Brain microvascular endothelial cell (primary cell): ENCODE results near the gene UPF3B.
A peak's percentile ranks its signal among the peaks of the same experiment; 100 is the strongest.

ENCODE experiments used
- DNase-seq: peaks from one replicate; pipeline ENCODE4 v3.0.0-alpha.2; 2020
- H3K27ac ChIP-seq: fragments of 250-450 bp; sonication (Bioruptor Pico); 2 replicates; pipeline ENCODE4 v1.5.1; 2020; ENCODE audit warnings: mild to moderate bottlenecking, moderate library complexity
- H3K27me3 ChIP-seq: fragments of 250-450 bp; sonication (Bioruptor Pico); replicated peaks from 2 replicates; pipeline ENCODE4 v1.5.1; 2020; ENCODE audit warnings: mild to moderate bottlenecking
- H3K36me3 ChIP-seq: fragments of 250-450 bp; sonication (Bioruptor Pico); replicated peaks from 2 replicates; pipeline ENCODE4 v1.5.1; 2020; ENCODE audit warnings: mild to moderate bottlenecking
- H3K4me3 ChIP-seq: 2 replicates; pipeline ENCODE4 v1.5.1; 2011; ENCODE audit warnings: low read depth, mild to moderate bottlenecking, control low read depth, low read length, moderate library complexity
- CTCF ChIP-seq: IDR thresholded peaks from 2 replicates; pipeline ENCODE4 v1.5.1; 2011; ENCODE audit warnings: low read depth, mild to moderate bottlenecking, moderate library complexity, low read length, control low read depth, inconsistent platforms; ENCODE audit errors: missing control alignments
- in situ Hi-C: cut with HindIII; loops from 2 replicates; pipeline ENCODE4 v1.10.0; 2017; ENCODE audit warnings: low sequenced_read_pairs, low pct_ligation_motif_present

Gene UPF3B

GRCh38 chrX:119871599-119872395, 19.0 kb upstream of the UPF3B start, which contains the start of the genes NDUFA1 and RNF113A:
Gene NDUFA1, plus strand, starts transcription at chrX:119871832. Its CDS starts 80 bp downstream, at chrX:119871912.
Gene RNF113A, minus strand, starts transcription at chrX:119871733. Its CDS starts 120 bp downstream, at chrX:119871613.
- H3K36me3 ChIP-seq = no peaks in the 10 kb centered on the region
- H3K4me3 ChIP-seq = peak within 1 kb of the TSS; percentile 74
- in situ Hi-C loops = no loop called here
- no peak for TF ChIP-seq CTCF
- H3K27ac ChIP-seq = peak within 1 kb of the TSS; percentile 84
- no peaks in the 10 kb centered on the region for H3K27me3 ChIP-seq
- DNase-seq = peak; percentile 57

- H3K36me3 ChIP-seq = no peaks in the 10 kb centered on the region
- TF ChIP-seq CTCF = no peak
- H3K4me3 ChIP-seq = peak overlapping the region; percentile 74
- no peak for DNase-seq
- in situ Hi-C loops = no loop called here
- H3K27me3 ChIP-seq = no peaks in the 10 kb centered on the region
- H3K27ac ChIP-seq = peak overlapping the region; percentile 84
Measured at GRCh38 chrX:119871245-119871598, 18.5 kb upstream of the UPF3B start.

- Histone ChIP-seq H3K27me3 (no peaks in the 10 kb centered on the region), H3K36me3 (no peaks in the 10 kb centered on the region), H3K27ac (peak overlapping the region; percentile 84), H3K4me3 (peak overlapping the region; percentile 74)
- in situ Hi-C loops = no loop called here
- peak; percentile 22 for DNase-seq
- no peak for TF ChIP-seq CTCF
Measured at GRCh38 chrX:119870626-119871131, 17.9 kb upstream of the UPF3B start.

- H3K27ac ChIP-seq = peak overlapping the region; percentile 45
- TF ChIP-seq CTCF = no peak
Measured at GRCh38 chrX:119853444-119853843, 681 bp upstream of the UPF3B start.

GRCh38 chrX:119833905-119834304, 18.9 kb downstream of the UPF3B start:
- H3K27me3 ChIP-seq = no peaks in the 10 kb centered on the region
- no peak overlapping the region for H3K27ac ChIP-seq
- in situ Hi-C loops = no loop called here
- no peak overlapping the region for H3K4me3 ChIP-seq
- no peak for TF ChIP-seq CTCF
- peaks cover 3% of the 10 kb centered on the region for H3K36me3 ChIP-seq
- DNase-seq = no peak

More at GRCh38 chrX:119853444-119853843, 681 bp upstream of the UPF3B start:
- H3K4me3 ChIP-seq = peak overlapping the region; percentile 40
- H3K36me3 ChIP-seq = no peaks in the 10 kb centered on the region
- DNase-seq = no peak
- H3K27me3 ChIP-seq = no peaks in the 10 kb centered on the region
- in situ Hi-C loops = no loop called here
